ENCODE data around the gene EXT2. TPM values are rescaled to one million over a fixed set of nuclear protein-coding genes. Genes with fewer than 3 reads are reported as not detected.

EXT2 gene
- total RNA-seq, 1 experiment from 2014 or later = 42.9 TPM

DNA sequence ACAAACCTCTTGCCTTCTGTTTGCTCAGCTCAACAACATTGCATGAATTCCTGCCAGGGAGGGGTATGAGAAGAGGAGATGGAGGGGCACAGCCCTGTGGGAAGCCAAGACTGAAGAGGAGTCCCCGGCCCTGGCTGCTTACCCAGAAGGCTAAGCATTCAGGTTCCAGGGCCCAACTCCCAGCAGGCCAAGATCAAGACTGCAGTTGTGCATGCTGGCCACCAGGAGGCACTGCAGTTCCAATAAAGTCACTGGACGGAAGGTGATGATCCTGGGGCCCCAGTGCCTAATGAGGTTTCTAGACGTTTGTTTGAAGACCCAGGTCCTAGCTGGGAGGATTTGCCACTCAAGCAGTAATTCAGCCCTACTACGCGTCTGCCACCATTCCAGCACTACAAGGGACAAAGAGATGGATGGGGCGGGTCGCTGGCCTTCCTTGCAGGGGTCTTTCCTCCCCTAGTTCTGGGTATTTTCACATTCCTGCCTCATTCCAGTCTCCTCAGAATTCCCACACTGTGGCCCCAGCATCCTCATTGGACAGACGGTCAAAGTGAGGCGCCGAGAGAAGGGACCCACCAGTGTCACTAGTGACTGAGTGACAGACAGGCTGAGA lies 190.9 kb downstream of the EXT2 start:
- Mint-ChIP-seq H3K36me3 (ENCODE audit: insufficient read depth in 1 of 3, low read depth in 3 of 3) (no peaks in the 10 kb centered on the region), H3K9me3 (no peaks in the 10 kb centered on the region), H3K4me1 (peaks cover 13 to 30% of the 10 kb centered on the region in 2 experiments), H3K27me3 (ENCODE audit: low read depth) (peaks cover 16% of the 10 kb centered on the region), H3K4me3 (no peak overlapping the region), H3K27ac (no peak overlapping the region)
- H4K20me1 ChIP-seq (ENCODE audit: control insufficient read depth, insufficient read depth, insufficient read length) = no peaks in the 10 kb centered on the region
- H3K27ac ChIP-seq (ENCODE audit: insufficient read length, low read depth, low read length) = no peak overlapping the region
- peak; percentile 99 for TF ChIP-seq CTCF (conservative IDR thresholded peaks at IDR 0.05)
- H4K5ac ChIP-seq (ENCODE audit: insufficient read length, low read depth, low read length) = no peak overlapping the region
- no peak overlapping the region for H3K4me2 ChIP-seq (ENCODE audit: insufficient read depth, insufficient read length, low read length)
- H3K18ac ChIP-seq (ENCODE audit: insufficient read length, low read depth, low read length) = peak overlapping the region; percentile 5
- H2BK20ac ChIP-seq (ENCODE audit: low read depth, low read length, poor library complexity, severe bottlenecking) = no peak overlapping the region
- H3K27me3 ChIP-seq (ENCODE audit: insufficient read depth, low read length) = no peaks in the 10 kb centered on the region
- H3K79me1 ChIP-seq (ENCODE audit: insufficient read depth, low read depth, low read length, poor library complexity, severe bottlenecking) = no peaks in the 10 kb centered on the region
- DNase-seq = peak; percentile 87
- no peaks in the 10 kb centered on the region for H3K79me2 ChIP-seq (ENCODE audit: insufficient read depth, low read length)
- H2BK5ac ChIP-seq (ENCODE audit: insufficient read length, low read length) = no peak overlapping the region
- H3K9ac ChIP-seq (ENCODE audit: extremely low read depth, insufficient read length, low read length) = no peak overlapping the region
- H2BK15ac ChIP-seq (ENCODE audit: low read depth, low read length) = no peak overlapping the region
- no peak overlapping the region for H3K56ac ChIP-seq (ENCODE audit: insufficient read length, low read depth, low read length)
- no peak overlapping the region for H2AK5ac ChIP-seq (ENCODE audit: insufficient read length, low read length)
- no peak overlapping the region for H4K91ac ChIP-seq (ENCODE audit: insufficient read length, low read depth, low read length)
- no peak overlapping the region for H2BK12ac ChIP-seq (ENCODE audit: insufficient read length, low read depth, low read length)
- H3K4me1 ChIP-seq (ENCODE audit: insufficient read depth, low read length) = no peaks in the 10 kb centered on the region; the same call in 1 of the 2 replicates
- no peak overlapping the region for H2BK120ac ChIP-seq (ENCODE audit: low read depth, low read length, poor library complexity, severe bottlenecking)
- H3K23ac ChIP-seq (ENCODE audit: insufficient read length, low read depth, low read length) = no peak overlapping the region
- no peak overlapping the region for H2AFZ ChIP-seq (ENCODE audit: low read length)
- no peak overlapping the region for H4K8ac ChIP-seq (replicated peaks; ENCODE audit: insufficient read length, low read depth, low read length)
- H3K14ac ChIP-seq (ENCODE audit: insufficient read depth, low read length) = no peak overlapping the region
- H3K9me3 ChIP-seq (ENCODE audit: control insufficient read depth, low read depth, low read length) = no peaks in the 10 kb centered on the region
- no CpG with 5 or more reads among the region's 10 CpGs for WGBS (ENCODE audit: extremely low coverage, insufficient read length, low lambda C conversion rate)
- no peak overlapping the region for H3K4ac ChIP-seq (ENCODE audit: low read depth, low read length)
- H3K23me2 ChIP-seq (ENCODE audit: insufficient read length, low read depth, low read length, poor library complexity, severe bottlenecking) = no peaks in the 10 kb centered on the region
- no peak overlapping the region for H3T11ph ChIP-seq (ENCODE audit: low read length)
